HG02840 (cell line): ENCODE results near the gene NMNAT3.

Experiments
- ATAC-seq: cut with Tn5 transposase; IDR thresholded peaks from one replicate; pipeline ENCODE4 v1.9.1; 2021; ENCODE audit warnings: mild to moderate bottlenecking, moderate library complexity, moderate number of reproducible peaks; ENCODE audit not compliant: unreplicated experiment, low FRiP score

NMNAT3 gene

DNA sequence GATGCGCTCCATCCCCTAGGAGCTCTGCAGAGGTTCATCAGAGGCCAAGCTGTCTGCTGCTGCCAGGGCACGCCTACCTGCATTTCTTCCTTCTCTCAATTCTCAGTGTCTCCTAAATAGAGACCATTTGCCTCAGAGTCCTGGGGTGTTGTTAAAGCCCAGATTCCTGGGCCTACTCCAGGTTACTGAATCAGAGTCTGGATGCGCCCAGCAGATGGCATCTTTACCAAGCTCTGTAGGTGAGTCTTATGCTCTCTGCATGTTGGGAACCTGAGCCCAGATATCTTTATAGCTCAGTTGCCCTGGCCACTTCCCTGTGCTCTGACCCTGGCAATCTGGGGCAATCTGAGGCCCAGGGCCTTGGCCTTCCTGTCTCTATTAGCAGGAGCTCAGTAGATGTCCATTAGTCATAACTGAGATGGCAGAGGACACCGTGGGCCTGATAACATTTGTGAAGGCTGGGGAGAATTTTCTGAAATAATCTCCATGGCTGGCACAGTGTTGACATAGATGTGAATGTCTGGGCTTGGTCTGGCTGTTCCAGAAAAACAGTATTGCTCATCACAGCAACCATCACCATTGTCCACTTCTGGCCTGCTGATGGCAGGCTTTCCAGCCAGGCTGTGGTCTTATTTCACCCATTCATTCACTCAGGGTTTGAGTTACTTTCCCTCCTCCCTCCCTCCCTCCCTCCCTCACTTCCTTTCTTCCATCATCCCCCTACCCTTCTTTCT is 125.0 kb downstream of the NMNAT3 start:
- ATAC-seq = no peak

DNA sequence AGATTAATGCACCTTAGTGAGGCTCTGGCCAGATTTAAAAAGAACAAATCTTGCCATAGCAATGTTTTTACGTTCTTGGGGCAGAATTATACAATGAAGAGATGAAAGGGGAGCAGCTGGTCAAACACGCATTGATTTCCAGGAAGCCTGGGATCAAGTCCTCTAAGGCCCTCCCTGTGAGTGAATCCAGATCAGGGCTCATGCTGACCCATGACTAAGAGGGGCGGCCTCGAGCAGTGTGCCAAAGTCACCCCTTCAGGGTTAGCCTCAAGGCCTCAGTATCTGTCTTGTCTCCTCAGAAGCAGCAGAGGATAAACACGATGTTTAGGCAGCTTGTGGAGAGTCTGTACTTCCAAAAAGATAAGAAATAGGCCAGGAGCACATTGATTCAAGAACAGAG is 129.0 kb downstream of the NMNAT3 start:
- ATAC-seq = no peak

DNA sequence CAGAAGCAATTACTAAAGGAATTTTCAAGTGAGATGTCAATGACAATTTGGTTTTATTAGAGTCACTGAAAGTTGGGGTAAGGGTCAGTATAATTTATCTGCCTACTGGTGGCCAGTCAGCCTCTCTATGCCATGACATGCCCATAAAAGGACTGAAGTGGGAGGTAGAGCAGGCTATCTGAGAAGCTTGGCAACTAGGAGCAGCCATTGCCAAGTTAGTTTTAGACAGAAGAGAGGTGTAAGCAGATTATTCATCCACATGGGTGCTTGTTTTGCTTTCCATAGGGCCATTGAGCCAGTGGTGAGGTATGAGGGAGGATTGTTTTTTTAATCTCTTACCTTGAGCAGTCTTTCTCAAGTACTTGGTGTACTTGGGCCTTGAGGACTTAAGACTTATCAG is 130.1 kb downstream of the NMNAT3 start:
- ATAC-seq = no peak

DNA sequence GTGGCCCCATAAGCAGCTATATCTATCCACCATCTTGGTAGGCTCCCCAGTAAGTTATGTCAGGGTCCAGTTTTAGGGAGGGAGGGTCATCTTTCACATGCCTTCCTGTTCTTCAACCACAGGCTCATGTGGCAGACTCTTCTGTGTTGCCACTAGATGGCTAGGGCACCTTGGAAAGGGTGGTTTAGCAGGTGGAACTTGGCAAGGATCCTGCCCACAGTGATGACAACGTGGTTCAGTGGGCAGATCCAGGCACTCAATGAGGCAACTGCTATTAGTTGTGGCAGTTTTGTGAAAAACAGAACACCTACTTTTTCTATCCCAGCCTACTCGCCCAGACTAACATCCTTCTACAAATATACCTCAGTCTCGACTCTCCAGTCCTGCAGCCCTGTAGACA is 131.0 kb downstream of the NMNAT3 start:
- no peak for ATAC-seq

DNA sequence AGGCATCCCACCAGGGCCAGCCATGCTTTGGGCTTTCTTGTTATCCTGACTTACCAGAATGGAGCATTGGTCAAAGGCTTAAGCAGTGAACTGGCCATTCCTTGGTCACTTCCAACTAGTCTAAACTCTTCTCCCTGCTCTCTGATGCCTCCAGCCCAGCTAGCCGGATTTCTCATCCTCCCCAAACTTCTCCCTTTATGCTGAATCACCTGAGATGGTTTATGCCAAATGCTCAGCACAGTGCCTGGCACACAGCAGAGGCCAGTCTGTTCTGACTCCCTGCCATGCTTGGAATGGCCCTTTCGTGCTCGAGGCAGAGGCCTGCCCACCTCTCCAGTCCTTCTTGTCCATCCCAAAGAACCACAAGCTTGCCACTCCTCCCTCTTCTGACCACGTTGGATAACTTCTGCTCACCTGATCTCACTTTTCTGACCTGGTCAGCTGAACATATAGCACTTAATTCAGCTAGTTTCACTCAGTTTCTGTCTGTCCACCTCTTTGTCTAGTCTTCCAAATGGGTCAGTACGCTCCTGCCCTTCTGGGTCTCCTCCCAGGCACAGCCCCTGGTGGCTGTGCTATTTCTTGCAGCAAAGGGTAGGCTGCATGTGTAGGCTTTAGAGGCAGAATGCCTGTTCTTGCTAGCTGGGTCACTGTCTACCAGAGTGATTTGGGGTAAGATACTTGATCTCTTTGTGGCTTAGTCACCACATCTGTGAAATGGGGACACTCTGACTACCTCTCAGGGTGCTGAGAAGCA is 136.1 kb downstream of the NMNAT3 start:
- ATAC-seq = no peak

DNA sequence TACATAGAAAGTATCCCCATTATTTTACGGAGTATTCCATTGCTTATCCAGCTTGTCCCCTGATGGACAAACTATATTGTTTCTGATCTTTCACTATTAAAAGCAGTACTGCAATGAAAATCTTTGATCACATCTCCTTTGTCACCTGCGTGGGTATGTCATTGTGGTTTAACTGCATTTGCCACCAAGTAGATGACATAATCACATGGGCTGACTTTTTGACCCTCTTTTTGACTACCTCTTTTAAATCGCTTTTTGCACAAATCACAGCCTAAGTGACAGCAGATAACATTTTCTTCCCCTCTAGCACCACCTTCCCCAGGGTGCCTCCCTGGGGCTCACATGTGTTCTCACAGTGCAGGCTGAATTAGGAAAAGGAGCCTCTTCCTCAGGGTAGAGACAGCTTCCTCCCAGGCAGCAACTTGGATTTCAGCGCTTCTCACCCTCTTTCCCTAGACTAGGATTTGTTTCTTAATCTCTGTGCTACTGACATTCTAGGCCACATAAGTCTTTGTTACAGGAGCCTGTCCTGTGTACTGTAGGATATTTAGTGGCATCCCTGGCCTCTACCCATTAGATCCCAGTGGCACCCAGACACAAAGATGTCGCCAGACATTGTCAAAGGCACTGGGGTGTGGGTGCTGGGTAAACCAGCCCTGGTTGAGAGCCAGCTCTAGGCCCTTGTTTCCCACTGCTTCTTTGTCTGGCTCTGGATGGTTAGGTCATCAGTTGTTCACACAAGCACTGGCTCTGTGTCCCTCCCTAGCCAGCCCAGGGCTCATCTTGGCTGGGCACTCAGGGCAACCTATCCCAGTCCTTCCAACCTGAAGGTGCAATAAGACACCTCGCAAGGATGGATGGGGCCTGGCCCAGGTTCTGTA is 136.9 kb downstream of the NMNAT3 start:
- no peak for ATAC-seq

- no peak for ATAC-seq
Observed at GRCh38 chr3:139538733-139539132, 139.0 kb downstream of the NMNAT3 start.

DNA sequence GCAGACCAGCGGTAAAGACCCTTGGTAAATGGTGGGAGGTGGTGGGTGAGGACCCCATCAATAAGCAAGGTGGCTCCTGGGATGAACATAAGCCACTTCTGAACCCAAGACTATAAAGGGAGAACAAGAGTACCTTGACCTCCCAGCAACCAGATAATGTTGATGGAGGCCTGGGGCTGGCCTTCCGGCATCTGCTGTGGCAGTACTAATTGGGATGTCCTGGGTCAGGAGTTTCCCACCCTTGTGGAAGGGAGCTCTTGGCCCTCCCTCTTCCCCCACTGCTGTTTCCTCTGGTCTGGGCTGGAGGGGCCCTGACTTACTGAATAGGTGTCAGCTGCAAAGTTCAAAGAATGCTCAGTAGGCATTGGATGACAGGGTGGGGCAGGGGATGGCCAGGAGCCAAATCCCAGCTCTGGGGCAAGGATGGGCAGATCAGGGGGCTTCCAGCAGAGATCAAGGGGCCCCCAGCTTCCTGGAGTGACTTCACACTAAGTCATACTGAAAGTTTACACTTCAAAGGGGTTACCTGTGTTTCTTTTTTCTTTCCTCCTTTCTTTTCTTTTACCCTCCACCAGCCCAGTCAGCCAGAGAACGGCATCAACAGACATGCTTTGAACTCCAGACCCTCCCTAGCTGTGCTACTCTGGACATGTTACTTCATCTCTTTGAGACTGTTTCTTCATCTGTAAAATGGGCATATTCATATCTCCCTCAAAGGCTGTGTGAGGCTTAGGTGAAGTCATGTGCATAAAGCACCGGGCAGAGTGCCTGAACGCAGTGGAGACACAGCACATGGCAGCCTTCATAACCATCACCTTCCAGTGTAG is 139.8 kb downstream of the NMNAT3 start:
- no peak for ATAC-seq

DNA sequence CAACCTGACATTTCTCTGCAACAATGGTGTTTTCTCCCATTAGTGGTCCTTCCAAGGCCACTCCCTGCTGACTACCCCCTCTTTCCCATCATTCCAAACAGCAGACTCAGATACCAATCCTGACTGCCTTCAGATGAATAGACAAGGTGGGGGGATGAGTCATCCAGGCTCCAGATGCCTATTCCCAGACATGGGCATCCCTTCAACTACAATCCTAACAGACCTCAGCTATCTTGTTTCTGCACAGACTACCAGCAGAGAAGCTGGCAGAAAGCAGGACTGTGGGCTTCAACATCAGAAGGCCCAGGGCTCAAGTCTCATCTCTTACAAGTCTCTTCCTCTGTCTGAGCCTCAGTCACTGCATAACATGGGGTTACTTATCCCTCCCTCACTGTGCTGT is 140.4 kb downstream of the NMNAT3 start:
- no peak for ATAC-seq

DNA sequence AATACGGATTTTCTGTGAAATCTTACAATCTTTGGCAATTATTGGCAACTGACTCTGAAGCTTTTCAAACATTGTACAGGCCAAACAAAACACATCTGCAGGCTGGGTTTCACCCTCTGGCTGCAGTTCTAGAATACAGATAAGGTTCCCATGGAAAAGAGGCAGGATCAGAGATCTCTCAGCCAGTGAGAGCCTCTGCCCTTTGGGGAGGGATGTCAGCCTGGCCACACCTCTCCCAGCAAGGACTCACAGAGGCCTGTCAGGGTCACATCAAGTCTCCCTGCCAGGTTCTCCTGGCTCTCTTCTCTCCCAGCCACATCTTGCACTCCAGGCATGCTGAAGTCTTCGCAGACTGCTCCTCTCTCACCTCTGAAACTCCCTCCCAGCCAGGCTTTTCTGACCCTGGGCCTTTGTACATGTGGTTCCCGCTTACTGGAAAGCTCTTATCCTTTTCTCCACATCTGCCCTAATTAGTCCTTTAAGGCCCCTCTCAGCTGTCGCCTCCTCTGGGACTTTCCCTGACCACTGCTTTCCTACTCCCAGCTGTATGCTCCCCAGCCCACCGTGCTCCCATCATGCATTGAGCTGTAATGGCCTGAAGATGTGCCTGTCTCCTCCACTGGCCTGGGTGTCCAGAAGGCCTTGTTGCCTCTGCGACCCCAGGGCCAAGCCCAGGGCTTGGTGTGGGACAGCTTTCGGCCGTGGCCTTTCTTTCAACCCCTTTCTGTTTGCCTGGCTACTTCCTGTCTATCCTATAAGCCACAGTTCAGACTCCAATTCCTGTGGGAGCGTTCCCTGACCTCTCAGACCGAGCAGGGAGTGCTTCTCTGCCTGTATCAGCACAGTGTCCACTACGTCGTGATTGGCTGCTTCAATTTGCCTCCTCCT is 142.5 kb downstream of the NMNAT3 start:
- no peak for ATAC-seq

DNA sequence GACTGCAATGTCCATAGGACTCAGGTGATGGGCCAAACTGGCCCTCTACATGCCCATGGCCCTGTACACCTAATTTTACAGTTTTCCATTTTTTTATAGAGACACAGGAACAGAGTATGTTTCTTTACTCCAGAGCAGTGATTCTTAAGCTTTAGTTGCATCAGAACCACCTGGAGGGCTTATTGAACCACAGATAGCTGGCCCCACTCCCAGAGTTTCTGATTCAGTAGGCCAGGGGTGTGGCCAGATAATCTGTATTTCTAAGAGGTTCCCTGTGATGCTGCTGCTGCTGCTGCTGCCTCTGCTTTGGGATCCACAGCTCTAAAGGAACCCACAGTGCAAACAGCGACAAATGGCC is 143.3 kb downstream of the NMNAT3 start:
- no peak for ATAC-seq

DNA sequence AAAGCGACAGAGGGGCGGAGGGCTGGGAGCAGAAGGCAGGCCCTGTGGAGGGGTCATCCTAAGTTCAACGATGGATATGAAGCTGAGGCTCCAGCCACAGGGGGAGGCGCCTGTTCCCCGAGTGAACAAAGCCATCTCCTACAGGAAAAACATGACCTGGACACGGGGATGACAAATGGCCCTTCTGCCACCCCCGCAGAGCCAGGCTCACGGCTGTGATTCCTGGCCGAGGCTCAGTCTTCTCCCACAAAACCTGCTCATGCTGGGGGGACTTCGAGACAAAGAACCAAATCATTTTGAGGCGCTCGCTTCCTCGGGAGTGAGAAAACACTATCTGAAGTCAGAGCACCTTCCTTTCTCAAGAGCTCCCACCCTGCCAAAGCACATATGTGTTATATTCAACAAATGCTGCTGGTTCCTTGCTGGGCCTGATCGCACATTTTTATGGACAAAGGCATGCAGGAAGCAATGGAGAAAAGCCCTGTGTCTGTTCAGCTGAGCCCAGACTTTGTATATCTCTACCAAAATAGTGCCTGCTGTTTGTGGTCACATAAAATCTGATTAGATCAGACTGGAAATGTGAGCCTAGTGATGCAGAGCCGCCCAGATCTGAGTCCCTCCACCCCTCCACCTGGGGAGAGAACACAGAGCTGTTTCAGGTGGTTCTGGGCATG is 143.9 kb downstream of the NMNAT3 start:
- ATAC-seq = no peak

DNA sequence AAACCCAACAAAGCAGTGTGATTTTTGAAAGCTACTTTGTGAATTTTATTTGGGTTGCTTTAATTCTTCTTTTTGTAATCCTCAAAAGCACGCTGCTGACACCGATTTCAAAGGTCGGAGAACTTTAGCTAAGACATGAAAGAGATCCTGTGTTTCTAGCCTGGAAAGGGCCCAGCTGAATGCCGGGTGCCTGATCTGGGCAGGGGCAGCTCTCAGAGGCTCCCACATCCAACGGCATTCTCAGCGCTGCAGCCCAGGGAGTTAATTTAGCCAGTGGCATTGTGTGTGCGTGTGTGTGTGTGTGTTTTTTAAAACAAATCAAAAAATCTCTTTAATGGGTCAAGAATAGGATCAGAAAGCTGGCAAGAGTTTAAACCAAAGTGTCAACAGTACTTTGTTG is 144.8 kb downstream of the NMNAT3 start:
- ATAC-seq = no peak

GRCh38 chr3:139530717-139531116 is 147.1 kb downstream of the NMNAT3 start:
- no peak for ATAC-seq

DNA sequence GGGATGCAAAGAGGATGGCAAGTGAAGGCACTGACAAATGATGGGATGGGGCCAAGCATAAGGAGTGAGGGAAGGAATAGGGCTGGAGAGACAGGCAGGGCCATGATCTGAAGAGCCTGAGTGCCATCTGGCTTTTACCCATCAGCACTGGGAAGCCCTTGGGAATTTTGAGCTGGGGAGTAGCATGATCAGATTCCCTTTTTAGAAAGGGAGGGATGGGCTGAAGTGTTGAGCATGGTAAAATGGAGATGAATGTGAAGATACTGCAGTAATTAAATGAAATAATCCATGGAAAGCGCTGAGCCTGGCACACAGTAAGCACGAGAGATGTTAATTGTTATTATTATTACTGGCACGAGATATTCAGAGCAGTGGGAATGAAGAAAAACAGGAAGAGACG is 148.1 kb downstream of the NMNAT3 start:
- no peak for ATAC-seq

DNA sequence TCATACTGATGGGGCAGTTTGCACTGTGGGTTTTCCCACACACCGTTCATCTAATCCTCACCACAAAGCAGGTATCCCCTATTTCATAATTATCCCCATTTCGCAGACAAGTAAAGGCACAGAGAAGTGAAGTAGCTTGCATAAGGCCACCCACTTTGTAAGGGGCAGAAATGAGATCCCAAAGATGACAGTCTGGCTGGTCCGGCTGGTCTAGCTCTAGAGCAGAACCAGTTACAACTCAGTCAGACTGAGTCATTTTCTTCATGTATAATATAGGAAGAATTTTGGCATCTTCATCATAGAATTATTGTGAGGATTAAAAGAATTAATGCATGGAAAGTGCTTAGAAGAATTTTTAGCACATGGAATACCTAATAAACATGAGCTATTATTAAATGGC is 148.8 kb downstream of the NMNAT3 start:
- no peak for ATAC-seq

- ATAC-seq = no peak
Observed at GRCh38 chr3:139528281-139528680, 149.5 kb downstream of the NMNAT3 start.

- ATAC-seq = no peak
Observed at GRCh38 chr3:139527265-139527664, 150.5 kb downstream of the NMNAT3 start.

- ATAC-seq = no peak
Observed at GRCh38 chr3:139526146-139526545, 151.6 kb downstream of the NMNAT3 start.
